Type B pancreatic cell (in vitro differentiated cells): ENCODE data around the gene RAD9A. TPM values are rescaled to one million over a fixed set of nuclear protein-coding genes. Genes with fewer than 3 reads are reported as not detected.

Experiments
- DNase-seq: peaks from one replicate; pipeline ENCODE4 v3.0.0; 2021; ENCODE audit warnings: mixed read lengths; ENCODE audit not compliant: unreplicated experiment; ENCODE audit errors: extremely low spot score
- H3K27ac Mint-ChIP-seq: 2 replicates; pipeline ENCODE4 v1.8.0; 2021; ENCODE audit warnings: mild to moderate bottlenecking, mixed read lengths
- H3K27me3 Mint-ChIP-seq: 2 replicates; pipeline ENCODE4 v1.8.0; 2021; ENCODE audit warnings: mixed read lengths
- H3K36me3 Mint-ChIP-seq: 2 replicates; pipeline ENCODE4 v1.8.0; 2021; ENCODE audit warnings: mixed read lengths
- H3K4me1 Mint-ChIP-seq: one replicate; pipeline ENCODE4 v1.8.0; 2021; ENCODE audit warnings: mixed read lengths; ENCODE audit not compliant: unreplicated experiment
- H3K4me3 Mint-ChIP-seq: 2 replicates; pipeline ENCODE4 v1.8.0; 2021; ENCODE audit warnings: mild to moderate bottlenecking, mixed read lengths
- H3K9me3 Mint-ChIP-seq: 2 replicates; pipeline ENCODE4 v1.8.0; 2021; ENCODE audit warnings: mixed read lengths
- total RNA-seq: library from RNA; stranded (reverse); gene quantifications from 2 replicates; pipeline ENCODE4 v1.2.1, GENCODE V29; 2021; ENCODE audit warnings: low replicate concordance
- TF ChIP-seq, protein P1 (sequence below): fragments of 200-600 bp; sonication (generic); conservative IDR thresholded peaks from 2 replicates; pipeline ENCODE4 v1.5.0; 2021; ENCODE audit warnings: antibody characterized with exemption, mild to moderate bottlenecking

The RAD9A gene
- total RNA-seq, 1 donor from 2014 or later, result 41.2 TPM

DNA sequence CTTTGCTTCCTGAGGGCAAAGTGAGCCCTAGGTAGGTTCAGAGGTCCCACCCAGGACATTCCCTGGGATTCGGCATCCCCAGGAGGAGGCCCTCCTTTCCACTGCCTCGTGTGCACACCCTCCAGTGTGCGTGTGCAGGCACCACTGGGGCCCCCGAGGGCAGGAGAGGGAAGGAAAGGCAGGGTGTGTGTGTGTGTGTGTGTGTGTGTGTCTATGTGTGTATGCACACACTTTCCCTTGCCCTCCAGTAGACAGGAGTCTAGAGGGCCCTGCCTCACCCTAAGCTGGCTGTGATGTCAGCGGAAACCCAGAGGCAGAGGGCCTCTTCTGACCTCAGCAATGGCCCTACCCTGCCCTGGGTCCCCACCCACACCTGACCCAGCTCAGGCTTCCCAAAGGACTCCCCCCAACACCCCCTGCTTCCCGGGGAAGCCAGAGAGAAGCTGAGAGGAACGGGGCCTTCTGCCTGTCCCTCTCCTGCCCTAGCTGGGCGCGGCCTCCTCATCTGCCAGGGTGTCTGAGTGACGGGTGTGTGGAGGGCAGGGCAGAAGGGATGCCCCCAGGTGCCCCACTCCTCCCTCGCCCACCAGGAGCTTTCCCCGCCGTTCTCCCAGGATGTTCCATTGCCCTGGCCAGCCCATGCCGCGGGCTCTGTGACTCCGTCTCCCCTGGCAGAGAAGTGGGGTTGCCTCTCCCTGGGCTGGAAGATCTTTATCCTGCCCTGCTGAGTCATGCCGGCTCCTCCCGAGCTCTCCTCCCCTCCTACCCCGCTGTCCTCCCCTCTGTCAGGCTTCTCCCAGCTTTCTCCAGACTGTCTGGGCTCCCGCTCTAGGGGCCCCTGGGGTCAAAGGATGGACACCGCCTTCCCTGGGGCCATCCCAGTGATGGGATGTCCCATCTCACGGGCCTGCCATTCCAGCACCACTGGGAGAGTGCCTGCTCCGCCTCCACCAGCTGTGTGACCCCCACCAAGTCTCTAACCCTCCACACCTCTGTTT is 12.4 kb upstream of the RAD9A start:
- no peak overlapping the region for H3K27ac Mint-ChIP-seq
- no peaks in the 10 kb centered on the region for H3K9me3 Mint-ChIP-seq
- H3K4me3 Mint-ChIP-seq, result no peak overlapping the region
- peaks cover 18% of the 10 kb centered on the region for H3K4me1 Mint-ChIP-seq
- H3K36me3 Mint-ChIP-seq, result no peaks in the 10 kb centered on the region
- H3K27me3 Mint-ChIP-seq, result peaks cover 30% of the 10 kb centered on the region
- TF ChIP-seq, protein P1, sequence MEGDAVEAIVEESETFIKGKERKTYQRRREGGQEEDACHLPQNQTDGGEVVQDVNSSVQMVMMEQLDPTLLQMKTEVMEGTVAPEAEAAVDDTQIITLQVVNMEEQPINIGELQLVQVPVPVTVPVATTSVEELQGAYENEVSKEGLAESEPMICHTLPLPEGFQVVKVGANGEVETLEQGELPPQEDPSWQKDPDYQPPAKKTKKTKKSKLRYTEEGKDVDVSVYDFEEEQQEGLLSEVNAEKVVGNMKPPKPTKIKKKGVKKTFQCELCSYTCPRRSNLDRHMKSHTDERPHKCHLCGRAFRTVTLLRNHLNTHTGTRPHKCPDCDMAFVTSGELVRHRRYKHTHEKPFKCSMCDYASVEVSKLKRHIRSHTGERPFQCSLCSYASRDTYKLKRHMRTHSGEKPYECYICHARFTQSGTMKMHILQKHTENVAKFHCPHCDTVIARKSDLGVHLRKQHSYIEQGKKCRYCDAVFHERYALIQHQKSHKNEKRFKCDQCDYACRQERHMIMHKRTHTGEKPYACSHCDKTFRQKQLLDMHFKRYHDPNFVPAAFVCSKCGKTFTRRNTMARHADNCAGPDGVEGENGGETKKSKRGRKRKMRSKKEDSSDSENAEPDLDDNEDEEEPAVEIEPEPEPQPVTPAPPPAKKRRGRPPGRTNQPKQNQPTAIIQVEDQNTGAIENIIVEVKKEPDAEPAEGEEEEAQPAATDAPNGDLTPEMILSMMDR, result no peak
- DNase-seq, result no peak

DNA sequence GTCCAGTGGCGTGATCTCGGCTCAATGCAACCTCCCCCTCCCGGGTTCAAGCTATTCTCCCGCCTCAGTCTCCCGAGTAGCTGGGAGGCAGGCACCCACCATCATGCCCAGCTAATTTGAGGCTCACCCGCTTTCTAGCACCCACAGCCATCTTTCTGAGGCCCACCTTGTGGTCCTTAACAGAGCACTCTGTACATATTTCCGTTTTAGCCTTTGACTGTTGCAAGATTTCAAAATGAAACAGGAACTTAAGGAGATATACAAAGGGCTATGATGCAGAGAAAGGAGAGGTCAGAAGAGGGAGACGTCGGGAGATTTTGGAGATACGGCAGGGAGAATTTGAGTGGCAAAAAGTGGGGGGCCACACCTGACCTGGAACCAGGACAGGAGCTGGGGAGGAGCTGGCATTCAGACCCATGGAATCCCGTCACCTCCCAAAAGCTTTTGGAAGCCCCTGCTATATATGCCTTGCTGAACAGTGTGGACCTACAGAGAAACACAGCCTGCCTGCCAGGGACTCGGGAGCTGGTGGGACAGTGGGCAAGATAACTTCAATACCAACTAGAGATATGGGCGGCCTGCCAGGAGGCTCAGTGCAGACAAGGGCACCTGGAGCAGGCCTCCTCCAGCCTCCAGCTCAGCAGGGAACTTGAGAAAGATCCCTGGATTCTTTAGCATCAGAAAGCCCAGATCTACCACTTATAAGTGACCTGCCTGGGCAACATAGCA is 10.4 kb upstream of the RAD9A start:
- TF ChIP-seq, protein P1, result no peak
- no peak overlapping the region for H3K27ac Mint-ChIP-seq
- no peak overlapping the region for H3K4me3 Mint-ChIP-seq
- H3K4me1 Mint-ChIP-seq, result peaks cover 12% of the 10 kb centered on the region
- H3K27me3 Mint-ChIP-seq, result peaks cover 32% of the 10 kb centered on the region
- no peaks in the 10 kb centered on the region for H3K36me3 Mint-ChIP-seq
- no peaks in the 10 kb centered on the region for H3K9me3 Mint-ChIP-seq
- no peak for DNase-seq

DNA sequence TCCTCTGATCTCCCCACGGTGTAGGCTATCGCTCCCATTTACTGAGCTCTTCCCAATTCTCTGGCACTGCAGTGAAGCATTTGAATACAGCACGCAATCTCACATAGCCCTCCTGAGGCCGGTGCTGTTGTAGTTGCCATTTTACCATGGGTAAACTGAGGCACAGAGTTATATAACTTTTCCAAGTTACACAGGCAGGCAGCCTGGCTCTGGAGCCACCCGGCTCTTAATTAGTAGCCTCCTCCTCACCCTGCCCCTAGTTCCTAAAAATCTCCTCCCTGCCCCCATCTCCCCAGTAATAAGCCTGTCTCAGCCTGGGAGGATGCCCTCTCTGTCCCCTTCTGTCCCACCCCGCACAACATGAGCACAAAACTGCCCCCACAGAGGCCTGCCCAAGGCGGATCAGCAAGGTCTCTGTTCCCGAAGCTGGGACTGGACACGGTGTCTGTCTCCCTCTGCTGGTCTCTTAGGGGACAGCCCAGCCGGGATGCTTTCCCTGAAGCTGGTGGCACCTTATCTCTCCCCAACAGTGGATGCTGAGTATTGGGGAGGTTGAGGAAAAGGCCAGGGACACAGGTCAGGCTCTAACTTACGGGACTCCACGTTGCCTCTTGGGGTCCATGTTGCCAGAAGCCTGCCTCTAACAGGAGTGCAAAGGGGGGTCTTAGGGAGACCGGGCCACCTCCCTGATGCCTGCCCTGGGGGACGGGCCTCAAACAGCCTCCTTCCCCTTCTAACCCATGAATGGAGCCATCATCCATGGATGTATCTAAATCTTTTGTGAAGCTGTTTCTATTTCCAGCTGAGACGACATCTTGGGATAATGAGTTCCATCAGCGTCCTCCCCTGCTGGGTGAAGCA is 9.3 kb upstream of the RAD9A start:
- Mint-ChIP-seq H3K4me3 (no peak overlapping the region), H3K27ac (peak overlapping the region; percentile 48), H3K36me3 (no peaks in the 10 kb centered on the region), H3K9me3 (no peaks in the 10 kb centered on the region), H3K27me3 (peaks cover 35% of the 10 kb centered on the region), H3K4me1 (peaks cover 9% of the 10 kb centered on the region)
- peak; percentile 86 for DNase-seq
- TF ChIP-seq, protein P1, result peak; percentile 97

DNA sequence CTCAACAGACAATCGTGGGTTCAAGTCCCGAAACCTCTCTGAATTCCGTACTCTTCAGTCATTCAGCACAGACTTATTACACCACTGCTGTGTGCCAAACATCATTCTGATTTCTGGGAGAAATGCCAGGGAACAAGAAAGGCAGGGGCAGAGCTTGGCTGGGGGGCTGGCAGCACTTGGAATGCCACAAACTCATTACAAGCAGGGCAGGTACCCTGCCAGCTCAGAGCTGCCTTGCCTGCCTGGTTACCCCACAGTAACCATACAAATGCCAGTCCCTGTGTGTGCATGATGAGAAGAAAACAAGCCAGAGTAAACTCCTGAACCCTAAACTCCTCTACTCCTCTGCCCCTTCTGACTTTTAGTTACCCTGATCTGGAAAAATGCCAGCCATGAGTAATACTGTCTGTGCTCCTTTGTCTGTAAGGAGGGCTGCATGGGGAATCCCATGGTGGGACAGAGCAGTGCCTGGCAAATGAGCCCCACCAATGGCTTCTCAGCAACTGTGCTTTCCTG is 6.9 kb upstream of the RAD9A start:
- Mint-ChIP-seq H3K27me3 (peaks cover 36% of the 10 kb centered on the region), H3K27ac (no peak overlapping the region), H3K4me3 (no peak overlapping the region), H3K4me1 (peaks cover 14% of the 10 kb centered on the region), H3K36me3 (no peaks in the 10 kb centered on the region), H3K9me3 (no peaks in the 10 kb centered on the region)
- TF ChIP-seq, protein P1, result no peak
- DNase-seq, result no peak

DNA sequence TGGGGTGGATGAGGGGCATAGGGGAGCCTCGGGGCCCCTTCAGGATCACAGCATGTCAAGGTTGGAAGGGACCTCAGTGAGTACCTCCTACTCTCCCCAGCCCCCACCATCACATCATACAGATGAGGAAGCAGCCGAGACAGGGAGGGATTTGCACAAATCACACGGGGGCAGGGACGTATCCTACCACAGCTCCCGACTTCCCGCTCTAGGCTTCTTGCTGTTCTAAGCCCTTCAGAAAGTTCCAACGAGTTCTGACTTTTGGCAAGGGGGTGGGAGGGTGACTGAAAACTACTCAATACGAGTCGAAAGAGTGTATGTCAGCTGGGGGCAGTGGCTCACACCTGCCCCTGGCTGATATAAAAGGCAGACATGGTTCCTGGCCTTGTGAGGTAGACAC is 4.7 kb upstream of the RAD9A start:
- H3K27ac Mint-ChIP-seq, result no peak overlapping the region
- no peak for DNase-seq
- H3K4me1 Mint-ChIP-seq, result peaks cover 14% of the 10 kb centered on the region
- H3K36me3 Mint-ChIP-seq, result no peaks in the 10 kb centered on the region
- peaks cover 30% of the 10 kb centered on the region for H3K27me3 Mint-ChIP-seq
- no peak overlapping the region for H3K4me3 Mint-ChIP-seq
- TF ChIP-seq, protein P1, result no peak
- H3K9me3 Mint-ChIP-seq, result no peaks in the 10 kb centered on the region
